Inferior parietal cortex (tissue), 1 donor: ENCODE data around the gene MPZ.
"Not testable (repeated sequence)": the region's sequence is repeated elsewhere in the genome, so short reads cannot be mapped to it uniquely, and the experiment has no call there.

Experiments
- DNase-seq: peaks from one replicate; pipeline ENCODE4 v3.0.0-alpha.2; 2016; ENCODE audit errors: extremely low spot score

MPZ gene

GRCh38 chr1:161300478-161300877, 9.3 kb downstream of the MPZ start:
- DNase-seq = no peak

DNA sequence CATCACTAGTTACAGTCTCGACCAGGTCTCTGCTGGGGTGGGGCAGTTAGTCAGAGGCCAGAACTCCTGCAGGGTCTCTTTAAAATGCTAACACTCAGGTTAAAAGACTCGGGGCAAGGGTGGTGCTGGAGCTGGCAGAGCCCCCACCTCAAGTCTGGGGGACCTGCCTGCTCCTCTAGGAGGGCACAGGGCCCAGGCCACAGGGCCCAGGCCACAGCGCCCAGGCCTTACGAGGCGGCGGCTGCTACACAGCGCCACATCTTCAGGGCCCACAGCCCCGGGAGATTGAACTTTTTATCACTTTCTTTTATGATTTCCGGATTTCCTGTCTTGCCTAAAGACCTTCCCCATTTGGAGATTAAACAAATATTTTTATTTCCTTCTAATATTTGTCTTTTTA, 10.4 kb downstream of the MPZ start:
- DNase-seq = no peak

DNA sequence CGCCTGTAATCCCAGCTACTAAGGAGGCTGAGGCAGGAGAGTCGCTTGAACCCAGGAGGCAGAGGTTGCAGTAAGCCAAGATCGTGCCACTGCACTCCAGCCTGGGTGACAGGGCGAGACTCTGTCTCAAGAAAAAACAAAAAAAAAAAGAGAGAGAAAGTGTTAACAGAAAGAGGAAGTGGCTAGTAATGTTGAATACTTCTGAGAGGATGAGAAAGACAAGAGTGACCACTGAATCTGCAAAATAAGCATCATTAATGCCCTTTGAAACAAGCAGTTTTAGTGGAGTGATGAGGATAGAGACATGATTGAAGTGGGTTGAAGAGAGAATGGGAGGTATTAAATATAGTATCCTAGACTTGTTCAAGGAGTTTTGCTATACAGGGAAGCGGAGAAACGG, 11.7 kb downstream of the MPZ start:
- no peak for DNase-seq

- DNase-seq = no peak
Measured at GRCh38 chr1:161297415-161297814, 12.4 kb downstream of the MPZ start.

DNA sequence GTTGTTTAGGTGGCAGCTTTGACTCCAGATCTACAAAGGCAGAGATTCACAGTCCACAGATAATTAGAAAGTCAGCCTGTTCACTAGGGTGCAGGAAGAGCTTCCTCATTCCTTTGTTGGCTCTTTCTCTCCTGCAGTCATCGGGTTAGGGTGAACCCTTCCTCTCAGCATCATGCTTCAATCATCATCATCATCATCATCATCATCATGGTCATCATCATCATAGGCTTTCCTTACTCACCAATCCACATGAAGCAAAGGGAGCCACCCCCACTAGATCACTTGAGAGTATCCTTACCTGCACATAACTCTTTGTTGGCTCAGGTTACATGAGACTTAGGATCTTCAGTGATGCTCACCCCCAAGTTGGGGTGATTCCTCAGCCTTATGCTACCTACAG, 19.0 kb downstream of the MPZ start:
- no peak for DNase-seq

DNA sequence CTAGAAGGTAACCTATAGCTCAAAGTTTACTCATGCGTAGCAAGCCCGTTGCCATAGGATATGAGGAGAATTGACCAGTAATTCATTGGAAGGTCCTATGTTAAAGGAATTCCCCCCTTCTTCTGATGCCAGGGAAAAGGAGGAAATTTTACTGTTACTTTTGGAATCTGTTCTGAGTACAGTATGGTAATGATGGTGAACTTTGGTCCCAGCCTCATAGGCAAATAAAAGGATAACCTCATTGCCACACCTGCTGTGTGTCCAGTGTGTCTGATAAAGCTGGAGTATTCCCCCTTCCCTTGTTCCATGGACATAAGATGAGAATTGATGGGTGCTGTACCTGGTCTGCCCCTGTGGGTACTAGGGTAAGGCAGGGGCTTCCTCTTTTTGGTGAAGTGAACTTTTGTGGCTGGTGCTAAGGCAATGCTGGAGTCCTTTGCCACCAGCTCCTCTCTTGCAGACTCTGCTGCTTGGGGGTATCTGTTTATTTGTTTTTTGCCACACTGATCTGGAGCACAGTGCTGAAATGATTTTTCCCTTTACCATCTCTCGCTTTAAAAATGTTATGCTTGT, 22.2 kb downstream of the MPZ start:
- DNase-seq = no peak

- no peak for DNase-seq
Measured at GRCh38 chr1:161285521-161285920, 24.2 kb downstream of the MPZ start.

GRCh38 chr1:161285113-161285512, 24.7 kb downstream of the MPZ start:
- no peak for DNase-seq

DNA sequence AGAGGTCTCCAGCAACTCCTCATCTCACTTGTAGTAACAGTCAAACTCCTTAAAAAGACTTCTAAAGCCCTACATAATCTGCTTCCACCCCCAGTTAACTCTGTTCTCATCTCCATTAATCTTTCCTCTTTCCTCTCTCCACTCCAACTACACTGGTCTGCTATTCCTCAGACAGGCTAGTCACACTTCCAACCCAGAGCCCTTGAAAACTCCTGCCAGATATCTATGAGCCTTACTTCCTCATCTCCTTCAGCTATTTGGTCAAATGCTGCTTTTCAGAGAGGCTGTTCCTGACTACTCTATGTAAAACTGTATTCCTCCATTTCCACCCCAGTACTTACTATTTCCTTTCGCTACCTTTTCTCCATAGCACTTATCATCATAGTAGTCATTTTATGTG, 26.8 kb downstream of the MPZ start:
- DNase-seq = no peak

GRCh38 chr1:161274874-161275273, 34.9 kb downstream of the MPZ start:
- DNase-seq = no peak

DNA sequence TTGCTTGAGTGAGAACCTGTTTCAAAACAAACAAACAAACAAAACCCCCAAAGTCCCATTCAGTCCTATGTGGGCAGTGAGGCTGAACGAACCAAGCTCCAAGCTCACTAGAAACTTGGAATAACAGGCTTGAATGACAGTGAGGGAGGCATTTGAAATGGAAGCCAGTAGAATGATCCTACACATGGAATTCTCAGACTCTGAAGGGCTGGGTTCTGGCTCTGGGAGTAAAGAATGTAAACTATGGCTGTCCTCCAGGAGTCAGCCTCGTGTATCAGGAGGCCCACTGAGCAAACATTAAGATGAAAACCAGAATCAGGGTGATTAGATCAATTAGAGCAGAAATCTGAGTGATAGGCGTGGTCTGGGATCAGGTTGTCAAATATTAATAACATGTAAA, 36.4 kb downstream of the MPZ start:
- DNase-seq = no peak

DNA sequence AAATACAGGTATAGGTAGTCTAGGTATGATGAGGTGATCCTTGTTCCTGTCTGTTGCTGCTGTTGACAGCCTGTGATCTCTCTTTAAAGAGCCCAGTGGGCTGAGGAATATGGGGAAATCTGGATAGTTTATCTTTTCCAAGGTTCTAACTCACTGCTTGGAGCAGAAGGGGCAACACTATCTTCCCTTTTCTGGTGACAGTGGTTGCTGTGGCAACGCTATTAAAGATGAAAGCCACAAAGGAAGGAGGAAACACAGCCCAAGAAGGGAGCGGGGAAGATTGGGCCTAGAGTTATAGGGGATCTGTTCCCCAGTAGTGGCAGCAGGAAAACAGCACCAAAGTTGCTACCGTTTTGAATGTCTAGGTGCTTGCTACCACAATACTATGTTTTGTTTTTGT, 42.4 kb downstream of the MPZ start:
- DNase-seq = no peak

- no peak for DNase-seq
Measured at GRCh38 chr1:161266836-161267235, 42.9 kb downstream of the MPZ start.

DNA sequence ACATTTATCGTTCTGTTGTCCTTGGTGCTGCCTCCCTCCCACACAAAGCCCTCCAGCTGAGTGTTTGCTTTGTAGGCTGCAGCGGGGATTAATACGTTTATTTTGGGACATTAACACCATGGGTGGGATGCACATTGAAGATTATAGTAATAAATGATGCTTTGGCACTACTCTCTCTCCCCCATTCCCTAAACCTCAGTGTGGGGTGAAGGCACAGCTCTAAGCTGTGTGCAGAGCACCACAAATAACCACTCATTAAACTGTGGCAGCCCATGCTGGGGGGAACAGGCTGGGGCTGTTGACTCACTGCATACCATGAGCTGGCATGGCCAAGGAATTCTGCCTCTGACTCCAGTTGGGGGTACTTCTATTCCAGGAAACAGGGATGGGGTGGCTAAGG, 43.6 kb downstream of the MPZ start:
- DNase-seq = no peak

DNA sequence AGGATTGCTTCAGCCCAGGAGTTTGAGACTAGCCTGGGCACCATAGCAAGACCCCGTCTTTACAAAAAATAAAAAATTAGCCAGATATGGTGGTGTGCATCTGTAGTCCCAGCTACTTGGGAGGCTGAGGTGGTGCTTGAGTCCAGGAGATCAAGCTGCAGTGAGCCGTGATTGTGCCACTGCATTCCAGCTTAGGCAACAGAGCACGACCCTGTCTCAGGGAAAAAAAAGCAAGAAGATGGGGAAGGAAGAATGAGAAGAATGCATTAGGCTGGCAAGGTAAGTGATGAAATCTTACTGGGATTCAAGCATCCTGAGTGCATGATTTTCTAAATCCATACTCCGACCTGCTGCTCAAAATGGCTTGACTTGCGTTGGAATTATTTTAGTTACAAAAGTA, 44.5 kb downstream of the MPZ start:
- DNase-seq = no peak

GRCh38 chr1:161261261-161262235, 48.2 kb downstream of the MPZ start:
- DNase-seq = no peak

- DNase-seq = no peak
Measured at GRCh38 chr1:161260376-161261260, 49.1 kb downstream of the MPZ start.

DNA sequence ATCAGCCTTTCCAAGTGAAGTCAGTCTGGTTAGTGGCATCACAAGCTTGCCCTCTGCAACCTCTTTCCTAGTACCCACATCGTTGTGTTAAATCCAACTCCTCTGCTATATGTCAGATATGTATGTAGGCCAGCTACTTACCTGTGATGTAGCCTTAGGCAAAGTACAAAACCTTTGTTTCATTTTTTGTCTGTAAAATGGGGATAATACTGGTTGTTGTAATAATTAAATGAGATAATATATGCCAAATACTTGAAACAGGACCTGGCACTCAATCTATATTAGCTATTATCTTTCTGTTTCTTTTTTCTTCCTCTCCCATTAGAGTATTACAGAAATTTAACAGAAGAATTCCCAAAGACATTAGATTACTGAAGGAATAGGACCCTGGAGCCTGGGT, 50.0 kb downstream of the MPZ start:
- no peak for DNase-seq

DNA sequence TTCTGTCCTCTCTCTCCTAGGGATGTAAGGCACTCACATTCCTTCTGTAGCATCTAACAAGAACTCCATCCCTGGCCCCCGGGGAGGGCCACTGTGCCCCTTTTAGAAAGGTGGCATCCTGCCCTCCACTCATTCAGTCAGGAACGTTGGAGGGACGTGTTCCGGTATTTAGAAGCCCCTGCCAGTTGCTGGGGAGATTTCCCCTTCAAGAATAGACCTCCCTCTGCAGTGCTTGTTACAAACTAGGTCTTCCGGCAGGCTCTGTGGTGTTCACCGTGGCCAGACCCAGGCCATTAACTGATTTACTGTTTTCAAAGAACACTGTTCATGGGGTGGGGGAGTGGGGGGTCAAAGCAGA, 50.4 kb downstream of the MPZ start:
- DNase-seq = no peak

DNA sequence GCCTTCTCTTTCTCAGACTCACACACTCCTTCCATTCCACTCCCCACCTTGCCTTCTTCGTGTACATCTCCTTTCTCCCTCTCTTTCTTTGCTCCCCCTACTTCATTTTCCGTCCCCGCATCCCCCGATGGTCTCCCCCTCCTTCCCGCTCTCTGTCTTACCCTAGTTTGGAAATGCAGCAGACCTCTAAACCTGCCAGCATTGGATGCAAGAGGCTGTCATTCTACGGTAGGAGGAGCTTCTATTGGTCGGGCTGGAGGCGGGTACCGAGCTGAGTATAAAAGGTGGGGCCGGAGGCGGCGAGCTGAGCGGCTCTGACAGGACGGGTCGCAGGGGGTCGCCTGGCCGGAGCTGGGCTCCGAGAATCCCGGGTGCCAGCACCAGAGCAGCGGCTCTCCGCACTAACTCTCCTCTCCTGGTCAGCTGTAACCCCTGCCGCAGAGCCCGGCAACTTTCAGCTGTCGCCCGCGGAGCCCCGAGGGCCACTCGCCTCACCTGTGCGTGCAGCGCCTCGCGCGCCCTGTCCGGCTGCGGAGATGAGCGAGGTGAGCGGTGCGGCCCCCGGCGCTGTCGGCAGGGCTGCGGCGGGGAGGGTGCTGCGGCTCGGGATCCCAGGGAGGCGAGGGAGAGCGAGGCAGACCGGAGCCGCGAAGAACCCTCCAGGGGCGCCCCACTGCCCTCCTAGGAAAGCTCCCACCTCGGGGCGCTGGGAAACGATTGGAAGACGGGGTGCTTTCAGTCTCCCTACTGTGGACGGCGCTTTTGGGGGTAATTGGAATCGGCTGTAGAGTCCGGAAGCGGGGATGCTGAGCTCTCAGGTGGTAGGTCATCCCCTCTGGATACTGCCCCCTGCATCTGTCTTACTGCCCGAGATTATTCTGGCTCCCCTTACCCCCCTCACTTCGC, 51.1 kb downstream of the MPZ start, which contains the start of gene PCP4L1:
PCP4L1 (plus strand) TSS at position 307 of the 906 bp plus-strand sequence; CDS start at position 537, 230 bp downstream.
- peak; percentile 59 for DNase-seq

GRCh38 chr1:161257109-161257508, 52.7 kb downstream of the MPZ start:
- not testable (repeated sequence) for DNase-seq
